ENCODE data around the gene OXER1. TPM values are rescaled to one million over a fixed set of nuclear protein-coding genes. Genes with fewer than 3 reads are reported as not detected.

OXER1 gene
- total RNA-seq, 4 donors from 2014 or later: 1.9 to 5.4 TPM; not detected in 2

GRCh38 chr2:42809819-42810120 lies 45.8 kb upstream of the OXER1 start:
- intact Hi-C loops (cut with DNase I; ENCODE audit: low total_unique reads): no loop called here
- H3K27me3 ChIP-seq: no peaks in the 10 kb centered on the region
- H3K9me3 ChIP-seq: no peaks in the 10 kb centered on the region
- TF ChIP-seq CTCF (IDR thresholded peaks at IDR 0.05) (peak in 3 of 4 experiments; percentile 22 to 66 (median 30)), POLR2A (IDR thresholded peaks at IDR 0.05) (no peak)
- H3K27ac ChIP-seq: peak overlapping the region; percentile 100
- DNase-seq: peak; percentile 85 to 87
- H3K4me3 ChIP-seq: peak overlapping the region; percentile 71 to 83
- no peaks in the 10 kb centered on the region for H3K36me3 ChIP-seq
- H3K4me1 ChIP-seq: no peaks in the 10 kb centered on the region

GRCh38 chr2:42809131-42809818 lies 45.3 kb upstream of the OXER1 start:
- no peaks in the 10 kb centered on the region for H3K4me1 ChIP-seq
- peak overlapping the region; percentile 100 for H3K27ac ChIP-seq
- H3K27me3 ChIP-seq: no peaks in the 10 kb centered on the region
- no peaks in the 10 kb centered on the region for H3K9me3 ChIP-seq
- no peak for TF ChIP-seq POLR2A (IDR thresholded peaks at IDR 0.05)
- TF ChIP-seq CTCF (IDR thresholded peaks at IDR 0.05): peak in 1 of 4 experiments; percentile 12
- H3K36me3 ChIP-seq: no peaks in the 10 kb centered on the region
- peak overlapping the region; percentile 71 to 83 for H3K4me3 ChIP-seq
- DNase-seq: peak in 1 of 2 donors; percentile 46
- intact Hi-C loops (cut with DNase I; ENCODE audit: low total_unique reads): no loop called here

GRCh38 chr2:42808301-42808700 lies 44.4 kb upstream of the OXER1 start:
- H3K36me3 ChIP-seq: no peaks in the 10 kb centered on the region
- H3K27ac ChIP-seq: peak overlapping the region in 1 of 2 donors; percentile 100
- no peak overlapping the region for H3K4me3 ChIP-seq
- TF ChIP-seq CTCF (IDR thresholded peaks at IDR 0.05): no peak
- TF ChIP-seq POLR2A (IDR thresholded peaks at IDR 0.05): no peak
- H3K9me3 ChIP-seq: no peaks in the 10 kb centered on the region
- DNase-seq: no peak
- H3K27me3 ChIP-seq: no peaks in the 10 kb centered on the region
- intact Hi-C loops (cut with DNase I; ENCODE audit: low total_unique reads): no loop called here
- no peaks in the 10 kb centered on the region for H3K4me1 ChIP-seq

GRCh38 chr2:42806786-42807185 lies 42.9 kb upstream of the OXER1 start:
- H3K27me3 ChIP-seq: no peaks in the 10 kb centered on the region
- intact Hi-C loops (cut with DNase I; ENCODE audit: low total_unique reads): no loop called here

More at GRCh38 chr2:42806786-42807185, 42.9 kb upstream of the OXER1 start:
- Histone ChIP-seq H3K4me1 (no peaks in the 10 kb centered on the region), H3K27ac (no peak overlapping the region), H3K9me3 (no peaks in the 10 kb centered on the region), H3K36me3 (no peaks in the 10 kb centered on the region), H3K4me3 (no peak overlapping the region)
- TF ChIP-seq POLR2A (IDR thresholded peaks at IDR 0.05) (no peak), CTCF (IDR thresholded peaks at IDR 0.05) (no peak)
- DNase-seq: no peak
